Activated naive CD8-positive, alpha-beta T cell (primary cell): Measurements from ENCODE around the gene LTK.
A peak's percentile ranks its signal among the peaks of the same experiment; 100 is the strongest.

Experiments
- H3K27ac Mint-ChIP-seq: one replicate; pipeline ENCODE4 v1.8.0; 2021; ENCODE audit warnings: mixed read lengths
- H3K27me3 Mint-ChIP-seq: one replicate; pipeline ENCODE4 v1.8.0; 2021; ENCODE audit warnings: mixed read lengths
- H3K36me3 Mint-ChIP-seq: one replicate; pipeline ENCODE4 v1.8.0; 2021; ENCODE audit warnings: mixed read lengths
- H3K4me1 Mint-ChIP-seq: one replicate; pipeline ENCODE4 v1.8.0; 2021; ENCODE audit warnings: low read depth, mixed read lengths
- H3K4me3 Mint-ChIP-seq: one replicate; pipeline ENCODE4 v1.8.0; 2021; ENCODE audit warnings: mild to moderate bottlenecking, mixed read lengths
- H3K9me3 Mint-ChIP-seq: one replicate; pipeline ENCODE4 v1.8.0; 2021; ENCODE audit warnings: low read depth, mixed read lengths

The LTK gene

GRCh38 chr15:41513506-41514227 lies at the start of gene LTK:
LTK (minus strand) TSS chr15:41513827; CDS start chr15:41513709, 118 bp downstream.
- Mint-ChIP-seq H3K4me1 (peaks cover 24% of the 10 kb centered on the region), H3K9me3 (no peaks in the 10 kb centered on the region), H3K36me3 (peaks cover 3% of the 10 kb centered on the region), H3K27me3 (peaks cover 7% of the 10 kb centered on the region), H3K27ac (no peak within 1 kb of the TSS), H3K4me3 (peak within 1 kb of the TSS; percentile 77)

GRCh38 chr15:41562784-41563198 lies 49.2 kb upstream of the LTK start:
- Mint-ChIP-seq H3K27ac (no peak overlapping the region), H3K27me3 (peaks cover 3% of the 10 kb centered on the region), H3K4me1 (peaks cover 11% of the 10 kb centered on the region), H3K9me3 (no peaks in the 10 kb centered on the region), H3K36me3 (no peaks in the 10 kb centered on the region), H3K4me3 (no peak overlapping the region)

- Mint-ChIP-seq H3K27ac (no peak overlapping the region), H3K36me3 (no peaks in the 10 kb centered on the region), H3K4me3 (no peak overlapping the region), H3K27me3 (peaks cover 3% of the 10 kb centered on the region), H3K9me3 (no peaks in the 10 kb centered on the region), H3K4me1 (peaks cover 15% of the 10 kb centered on the region)
These were observed 48.6 kb upstream of the LTK start for GRCh38 chr15:41562244-41562643.

GRCh38 chr15:41561777-41562145 lies 48.1 kb upstream of the LTK start:
- H3K27ac Mint-ChIP-seq = no peak overlapping the region

GRCh38 chr15:41561104-41561776 lies 47.6 kb upstream of the LTK start:
- H3K4me3 Mint-ChIP-seq = no peak overlapping the region
- H3K36me3 Mint-ChIP-seq = no peaks in the 10 kb centered on the region
- H3K9me3 Mint-ChIP-seq = no peaks in the 10 kb centered on the region
- no peak overlapping the region for H3K27ac Mint-ChIP-seq
- peaks cover 15% of the 10 kb centered on the region for H3K4me1 Mint-ChIP-seq
- H3K27me3 Mint-ChIP-seq = peaks cover 3% of the 10 kb centered on the region

More at GRCh38 chr15:41561777-41562145, 48.1 kb upstream of the LTK start:
- Mint-ChIP-seq H3K9me3 (no peaks in the 10 kb centered on the region), H3K27me3 (peaks cover 3% of the 10 kb centered on the region), H3K4me1 (peaks cover 15% of the 10 kb centered on the region), H3K36me3 (no peaks in the 10 kb centered on the region), H3K4me3 (no peak overlapping the region)

- Mint-ChIP-seq H3K27ac (no peak overlapping the region), H3K9me3 (no peaks in the 10 kb centered on the region), H3K36me3 (no peaks in the 10 kb centered on the region), H3K4me3 (peak overlapping the region; percentile 79), H3K4me1 (peaks cover 15% of the 10 kb centered on the region), H3K27me3 (peaks cover 3% of the 10 kb centered on the region)
These were observed 46.9 kb upstream of the LTK start for GRCh38 chr15:41560572-41560874.

- Mint-ChIP-seq H3K9me3 (no peaks in the 10 kb centered on the region), H3K36me3 (no peaks in the 10 kb centered on the region), H3K4me1 (peaks cover 15% of the 10 kb centered on the region), H3K27me3 (peaks cover 3% of the 10 kb centered on the region), H3K27ac (peak overlapping the region; percentile 23), H3K4me3 (peak overlapping the region; percentile 79)
These were observed 45.7 kb upstream of the LTK start for GRCh38 chr15:41559239-41559782.

- Mint-ChIP-seq H3K36me3 (no peaks in the 10 kb centered on the region), H3K4me1 (peaks cover 15% of the 10 kb centered on the region), H3K4me3 (peak within 1 kb of the TSS; percentile 88), H3K27ac (peak within 1 kb of the TSS; percentile 75), H3K27me3 (peaks cover 3% of the 10 kb centered on the region), H3K9me3 (no peaks in the 10 kb centered on the region)
These were observed 45.0 kb upstream of the LTK start, which contains the start of gene TYRO3 for GRCh38 chr15:41558400-41559238. TYRO3 (plus strand) TSS chr15:41559212; CDS start chr15:41559258, 46 bp downstream.

- H3K4me3 Mint-ChIP-seq = peak overlapping the region; percentile 88
- peak overlapping the region; percentile 75 for H3K27ac Mint-ChIP-seq
- H3K9me3 Mint-ChIP-seq = no peaks in the 10 kb centered on the region
- H3K27me3 Mint-ChIP-seq = peaks cover 3% of the 10 kb centered on the region
- H3K36me3 Mint-ChIP-seq = no peaks in the 10 kb centered on the region
- H3K4me1 Mint-ChIP-seq = peaks cover 15% of the 10 kb centered on the region
These were observed 44.2 kb upstream of the LTK start for GRCh38 chr15:41557673-41558399.

- H3K27ac Mint-ChIP-seq = no peak overlapping the region
- H3K4me1 Mint-ChIP-seq = peaks cover 15% of the 10 kb centered on the region
- H3K4me3 Mint-ChIP-seq = no peak overlapping the region
- peaks cover 3% of the 10 kb centered on the region for H3K27me3 Mint-ChIP-seq
- no peaks in the 10 kb centered on the region for H3K9me3 Mint-ChIP-seq
- no peaks in the 10 kb centered on the region for H3K36me3 Mint-ChIP-seq
These were observed 43.0 kb upstream of the LTK start for GRCh38 chr15:41556677-41557076.

GRCh38 chr15:41554915-41555314 lies 41.3 kb upstream of the LTK start:
- H3K27me3 Mint-ChIP-seq = peaks cover 3% of the 10 kb centered on the region
- H3K27ac Mint-ChIP-seq = no peak overlapping the region

GRCh38 chr15:41554343-41554742 lies 40.7 kb upstream of the LTK start:
- H3K27me3 Mint-ChIP-seq = no peaks in the 10 kb centered on the region
- H3K4me3 Mint-ChIP-seq = no peak overlapping the region
- no peaks in the 10 kb centered on the region for H3K36me3 Mint-ChIP-seq
- H3K9me3 Mint-ChIP-seq = no peaks in the 10 kb centered on the region
- no peak overlapping the region for H3K27ac Mint-ChIP-seq
- H3K4me1 Mint-ChIP-seq = peaks cover 12% of the 10 kb centered on the region

More at GRCh38 chr15:41554915-41555314, 41.3 kb upstream of the LTK start:
- peaks cover 15% of the 10 kb centered on the region for H3K4me1 Mint-ChIP-seq
- no peaks in the 10 kb centered on the region for H3K9me3 Mint-ChIP-seq
- no peak overlapping the region for H3K4me3 Mint-ChIP-seq
- H3K36me3 Mint-ChIP-seq = no peaks in the 10 kb centered on the region

GRCh38 chr15:41553731-41554130 lies 40.1 kb upstream of the LTK start:
- Mint-ChIP-seq H3K4me3 (no peak overlapping the region), H3K27me3 (no peaks in the 10 kb centered on the region), H3K9me3 (no peaks in the 10 kb centered on the region), H3K27ac (no peak overlapping the region), H3K4me1 (peaks cover 12% of the 10 kb centered on the region), H3K36me3 (no peaks in the 10 kb centered on the region)

GRCh38 chr15:41550066-41550775 lies 36.6 kb upstream of the LTK start:
- Mint-ChIP-seq H3K27ac (no peak overlapping the region), H3K4me3 (no peak overlapping the region), H3K4me1 (no peaks in the 10 kb centered on the region), H3K36me3 (no peaks in the 10 kb centered on the region), H3K9me3 (no peaks in the 10 kb centered on the region), H3K27me3 (no peaks in the 10 kb centered on the region)
